ENCODE results near the gene TNS3.

GRCh38 chr7:47546171-47546570, 35.7 kb downstream of the TNS3 start:
- TF ChIP-seq POLR2A (IDR thresholded peaks at IDR 0.05), result no peak
- no peak for TF ChIP-seq CTCF (IDR thresholded peaks at IDR 0.05 in 8 of 11, conservative IDR thresholded peaks at IDR 0.05 in 3 of 11)
- peak in 1 of 3 donors; percentile 21 for TF ChIP-seq POLR2AphosphoS5 (IDR thresholded peaks at IDR 0.05)

All from spleen (tissue), 7 donors.